ENCODE results near the gene ATXN7L3B. TPM values are rescaled to one million over a fixed set of nuclear protein-coding genes. Genes with fewer than 3 reads are reported as not detected.

Gene ATXN7L3B
- total and polyA plus RNA-seq, 2 of the 4 experiments (the other 2 are of a cell fraction), result 12.9 to 21.7 TPM

DNA sequence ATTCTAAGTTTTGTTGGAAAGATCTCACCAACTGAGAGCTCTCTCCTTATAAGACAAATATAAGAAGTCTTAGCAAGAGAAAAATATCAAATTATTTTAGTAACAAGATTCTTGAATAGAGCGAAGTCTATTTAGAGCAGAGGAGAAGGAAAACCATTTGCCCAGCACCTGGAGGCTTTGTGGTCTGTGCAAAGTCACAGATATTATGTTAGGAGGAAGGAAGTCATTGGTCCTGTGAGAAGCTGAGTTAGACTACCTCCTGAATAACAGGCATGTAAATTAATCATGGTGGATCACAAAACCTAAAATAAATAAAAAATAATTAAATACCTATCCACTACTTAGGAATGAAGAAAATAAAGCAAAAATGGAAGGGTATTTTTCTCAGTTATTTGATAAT, 38.4 kb upstream of the ATXN7L3B start:
- H3K4ac ChIP-seq (ENCODE audit: low read depth, low read length), result no peak overlapping the region
- H2BK20ac ChIP-seq (ENCODE audit: low read depth, low read length), result no peak overlapping the region
- WGBS, 2 experiments (ENCODE audit: extremely low coverage in 2 of 2, insufficient read length in 1 of 2), result no CpG with 5 or more reads among the region's 1 CpG
- POLR2A ChIA-PET (ENCODE audit: unreplicated experiment), result no interaction called here
- H2AK9ac ChIP-seq (replicated peaks; ENCODE audit: low read depth, low read length, poor library complexity), result no peak overlapping the region
- no peaks in the 10 kb centered on the region for H4K20me1 ChIP-seq (ENCODE audit: insufficient read depth, low read length)
- H3K36me3 ChIP-seq (ENCODE audit: control insufficient read depth, insufficient read depth, low read length), result no peaks in the 10 kb centered on the region
- in situ Hi-C loops (cut with MboI; ENCODE audit: low sequenced_read_pairs), result no loop called here
- no peak for ATAC-seq (ENCODE audit: low read depth)
- no peak overlapping the region for H3K18ac ChIP-seq (ENCODE audit: low read depth, low read length)
- H3K4me3 ChIP-seq (ENCODE audit: insufficient read depth, low read depth, low read length), result no peak overlapping the region
- no peak overlapping the region for H2BK5ac ChIP-seq (ENCODE audit: low read depth, low read length, poor library complexity, severe bottlenecking)
- no peak overlapping the region for H3K14ac ChIP-seq (replicated peaks; ENCODE audit: low read depth, low read length)
- H3K9me3 ChIP-seq (ENCODE audit: control insufficient read depth, insufficient read depth, low read length), result no peaks in the 10 kb centered on the region
- dilution Hi-C loops (cut with HindIII; ENCODE audit: low sequenced_read_pairs, unreplicated experiment), result no loop called here
- no peak overlapping the region for H3K4me2 ChIP-seq (ENCODE audit: low read depth, low read length)
- no peak overlapping the region for H4K5ac ChIP-seq (ENCODE audit: low read depth, low read length)
- no peak overlapping the region for H4K91ac ChIP-seq (ENCODE audit: insufficient read depth, low read depth, low read length)
- no peak for DNase-seq
- H3K79me1 ChIP-seq (ENCODE audit: low read depth in 1 of 2, low read length in 2 of 2), result no peaks in the 10 kb centered on the region
- no peaks in the 10 kb centered on the region for H3K9me1 ChIP-seq (ENCODE audit: insufficient read depth, low read length)
- H3K56ac ChIP-seq (ENCODE audit: extremely low read depth, insufficient read depth, low read length), result no peak overlapping the region
- no peak overlapping the region for H3K27ac ChIP-seq (ENCODE audit: insufficient read depth, low read length)
- no peak overlapping the region for H3K9ac ChIP-seq (ENCODE audit: low read depth, low read length)
- H2AK5ac ChIP-seq (ENCODE audit: low read depth, low read length), result no peak overlapping the region
- H3K27me3 ChIP-seq (ENCODE audit: control insufficient read depth, insufficient read depth, low read length), result no peaks in the 10 kb centered on the region
- TF ChIP-seq FOS (IDR thresholded peaks at IDR 0.05; ENCODE audit: low read depth, low read length) (no peak), MAFK (IDR thresholded peaks at IDR 0.05; ENCODE audit: low read depth, low read length) (no peak), POLR2A (IDR thresholded peaks at IDR 0.05; ENCODE audit: low read depth, low read length) (no peak), RAD21 (IDR thresholded peaks at IDR 0.05; ENCODE audit: low read length) (no peak), RFX5 (IDR thresholded peaks at IDR 0.05; ENCODE audit: low read depth, low read length) (no peak), SMC3 (IDR thresholded peaks at IDR 0.05; ENCODE audit: low read depth, low read length) (no peak), MXI1 (IDR thresholded peaks at IDR 0.05; ENCODE audit: borderline replicate concordance, low read depth, low read length) (no peak), CHD1 (IDR thresholded peaks at IDR 0.05; ENCODE audit: low read depth, low read length) (no peak), CEBPB (IDR thresholded peaks at IDR 0.05; ENCODE audit: low read depth, low read length) (no peak), RCOR1 (IDR thresholded peaks at IDR 0.05; ENCODE audit: insufficient replicate concordance, low read length) (no peak), MAZ (IDR thresholded peaks at IDR 0.05; ENCODE audit: borderline replicate concordance, low read depth, low read length) (no peak), NFE2L2 (IDR thresholded peaks at IDR 0.05; ENCODE audit: low read depth, low read length) (no peak)
- TF ChIP-seq, protein P1, sequence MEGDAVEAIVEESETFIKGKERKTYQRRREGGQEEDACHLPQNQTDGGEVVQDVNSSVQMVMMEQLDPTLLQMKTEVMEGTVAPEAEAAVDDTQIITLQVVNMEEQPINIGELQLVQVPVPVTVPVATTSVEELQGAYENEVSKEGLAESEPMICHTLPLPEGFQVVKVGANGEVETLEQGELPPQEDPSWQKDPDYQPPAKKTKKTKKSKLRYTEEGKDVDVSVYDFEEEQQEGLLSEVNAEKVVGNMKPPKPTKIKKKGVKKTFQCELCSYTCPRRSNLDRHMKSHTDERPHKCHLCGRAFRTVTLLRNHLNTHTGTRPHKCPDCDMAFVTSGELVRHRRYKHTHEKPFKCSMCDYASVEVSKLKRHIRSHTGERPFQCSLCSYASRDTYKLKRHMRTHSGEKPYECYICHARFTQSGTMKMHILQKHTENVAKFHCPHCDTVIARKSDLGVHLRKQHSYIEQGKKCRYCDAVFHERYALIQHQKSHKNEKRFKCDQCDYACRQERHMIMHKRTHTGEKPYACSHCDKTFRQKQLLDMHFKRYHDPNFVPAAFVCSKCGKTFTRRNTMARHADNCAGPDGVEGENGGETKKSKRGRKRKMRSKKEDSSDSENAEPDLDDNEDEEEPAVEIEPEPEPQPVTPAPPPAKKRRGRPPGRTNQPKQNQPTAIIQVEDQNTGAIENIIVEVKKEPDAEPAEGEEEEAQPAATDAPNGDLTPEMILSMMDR (conservative IDR thresholded peaks at IDR 0.05; ENCODE audit: low read depth, low read length), result no peak
- TF ChIP-seq, protein P2, sequence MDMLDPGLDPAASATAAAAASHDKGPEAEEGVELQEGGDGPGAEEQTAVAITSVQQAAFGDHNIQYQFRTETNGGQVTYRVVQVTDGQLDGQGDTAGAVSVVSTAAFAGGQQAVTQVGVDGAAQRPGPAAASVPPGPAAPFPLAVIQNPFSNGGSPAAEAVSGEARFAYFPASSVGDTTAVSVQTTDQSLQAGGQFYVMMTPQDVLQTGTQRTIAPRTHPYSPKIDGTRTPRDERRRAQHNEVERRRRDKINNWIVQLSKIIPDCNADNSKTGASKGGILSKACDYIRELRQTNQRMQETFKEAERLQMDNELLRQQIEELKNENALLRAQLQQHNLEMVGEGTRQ (IDR thresholded peaks at IDR 0.05; ENCODE audit: low read depth, low read length), result no peak
- TF ChIP-seq, protein P3, sequence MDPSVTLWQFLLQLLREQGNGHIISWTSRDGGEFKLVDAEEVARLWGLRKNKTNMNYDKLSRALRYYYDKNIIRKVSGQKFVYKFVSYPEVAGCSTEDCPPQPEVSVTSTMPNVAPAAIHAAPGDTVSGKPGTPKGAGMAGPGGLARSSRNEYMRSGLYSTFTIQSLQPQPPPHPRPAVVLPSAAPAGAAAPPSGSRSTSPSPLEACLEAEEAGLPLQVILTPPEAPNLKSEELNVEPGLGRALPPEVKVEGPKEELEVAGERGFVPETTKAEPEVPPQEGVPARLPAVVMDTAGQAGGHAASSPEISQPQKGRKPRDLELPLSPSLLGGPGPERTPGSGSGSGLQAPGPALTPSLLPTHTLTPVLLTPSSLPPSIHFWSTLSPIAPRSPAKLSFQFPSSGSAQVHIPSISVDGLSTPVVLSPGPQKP (IDR thresholded peaks at IDR 0.05; ENCODE audit: borderline replicate concordance, low read depth, low read length), result no peak
- no TSS peak for BruUV-seq (replicated peaks)
- no peak overlapping the region for H2BK15ac ChIP-seq (ENCODE audit: low read depth, low read length)
- intact Hi-C loops (cut with micrococcal nuclease), result no loop called here
- CTCF ChIA-PET, result interaction anchor here (0.6 kb wide), 1 partner anchor 26 kb away, joined by 3 read pairs; no protein-coding TSS in a partner anchor
- H4K8ac ChIP-seq (ENCODE audit: low read depth in 2 of 2, low read length in 2 of 2), result no peak overlapping the region
- H2AFZ ChIP-seq (replicated peaks; ENCODE audit: low read length, poor library complexity), result no peak overlapping the region
- no peaks in the 10 kb centered on the region for H3K4me1 ChIP-seq (ENCODE audit: control insufficient read depth, insufficient read depth, low read length)
- H3K23ac ChIP-seq (ENCODE audit: low read depth, low read length), result no peak overlapping the region
- no peak overlapping the region for H2BK120ac ChIP-seq (ENCODE audit: low read depth, low read length)
